Stimulated activated CD4-positive, alpha-beta T cell treated with anti-CD3 and anti-CD28 coated beads, Interleukin-4, amount 100 ng/mL, for 24 hours (primary cell): ENCODE measurements around the gene UTP11.

Source experiments
- DNase-seq: peaks from one replicate; pipeline ENCODE4 v3.0.0-alpha.2; 2020

The UTP11 gene

DNA sequence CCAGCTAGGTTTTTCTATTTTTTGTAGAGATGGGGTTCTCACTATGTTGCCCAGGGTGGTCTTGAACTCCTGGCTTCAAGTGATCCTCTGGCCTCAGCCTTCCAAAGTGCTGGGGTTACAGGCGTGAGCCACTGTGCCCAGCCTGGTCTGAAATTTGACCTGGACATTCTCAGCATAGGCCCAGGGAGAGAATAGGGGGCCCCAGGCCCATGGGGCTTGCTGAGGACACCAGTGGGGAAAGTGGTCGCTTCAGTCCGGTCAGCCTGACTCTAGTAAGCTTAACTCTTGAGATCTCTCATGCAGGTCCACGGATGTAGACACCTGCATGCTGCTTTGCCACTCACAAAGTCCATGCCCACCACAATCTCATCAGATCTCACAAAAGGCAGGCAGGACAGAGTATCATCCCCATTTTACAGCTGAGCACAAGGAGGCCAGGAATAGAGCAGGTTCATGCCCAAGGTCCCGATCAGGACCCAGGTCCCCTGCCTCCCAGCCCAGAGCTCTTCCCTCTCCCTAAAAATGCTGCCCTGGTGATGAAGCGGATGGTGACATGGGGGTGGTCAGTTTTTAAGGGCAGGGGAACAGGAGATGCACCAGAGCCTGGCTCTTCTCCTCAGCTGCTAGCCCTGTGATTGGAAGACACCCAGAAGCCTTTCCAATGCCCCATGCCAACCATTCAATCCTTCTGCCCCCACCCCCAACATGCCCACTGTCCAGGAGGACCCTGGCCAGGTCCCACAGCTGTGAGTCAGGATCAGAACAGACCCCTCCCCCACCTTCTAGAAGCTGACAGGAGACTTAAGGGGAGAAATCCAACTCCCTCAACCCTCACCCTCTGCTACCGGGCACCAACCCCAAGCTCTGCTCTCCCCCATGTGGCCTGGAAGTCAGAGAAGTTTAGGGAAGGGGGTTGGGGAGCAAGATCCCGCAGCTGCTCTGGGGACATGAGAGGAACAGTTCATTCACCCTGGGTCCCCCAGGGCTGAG, 9.0 kb upstream of the UTP11 start:
- DNase-seq: no peak

DNA sequence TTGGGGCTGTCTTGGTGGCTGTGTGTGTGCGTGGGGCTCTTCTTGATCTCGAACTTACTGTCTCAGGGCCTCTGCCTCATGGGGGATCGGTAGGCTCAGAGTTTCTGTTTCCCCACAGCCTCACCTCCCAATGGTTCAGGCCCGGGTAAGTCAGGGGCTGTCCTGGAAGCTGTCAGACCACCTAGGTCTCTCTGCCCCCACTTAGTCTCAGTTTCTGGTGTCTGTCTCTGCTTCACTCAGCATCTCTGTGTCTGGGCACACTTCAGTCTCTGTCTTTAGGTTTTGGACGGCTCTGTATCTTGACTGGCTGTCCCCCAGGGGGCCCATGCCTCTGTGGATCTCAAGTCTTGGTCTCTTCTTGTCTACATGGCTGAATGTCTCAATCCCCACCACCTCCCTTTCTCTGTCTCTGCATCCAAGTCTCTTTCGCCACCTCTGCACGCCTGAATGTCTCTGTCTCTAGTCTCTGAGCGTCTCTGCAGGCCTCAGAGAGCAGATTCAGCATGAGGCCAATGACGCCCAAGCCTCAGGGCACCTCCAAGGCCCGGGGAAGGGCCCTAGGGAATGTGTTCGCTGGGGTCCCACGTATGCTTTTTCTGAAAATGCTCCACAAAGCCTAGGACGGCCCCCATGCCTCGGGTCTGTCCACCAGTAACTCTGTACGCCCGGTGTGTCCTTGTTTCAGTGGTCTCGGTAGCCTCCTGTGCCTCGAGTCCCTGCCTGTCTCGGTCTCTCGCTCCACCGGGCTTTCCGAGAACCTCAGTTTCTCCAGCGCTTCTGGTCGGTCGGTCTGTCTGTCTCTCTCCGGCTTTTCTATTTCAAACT, 8.0 kb upstream of the UTP11 start:
- DNase-seq: no peak

DNA sequence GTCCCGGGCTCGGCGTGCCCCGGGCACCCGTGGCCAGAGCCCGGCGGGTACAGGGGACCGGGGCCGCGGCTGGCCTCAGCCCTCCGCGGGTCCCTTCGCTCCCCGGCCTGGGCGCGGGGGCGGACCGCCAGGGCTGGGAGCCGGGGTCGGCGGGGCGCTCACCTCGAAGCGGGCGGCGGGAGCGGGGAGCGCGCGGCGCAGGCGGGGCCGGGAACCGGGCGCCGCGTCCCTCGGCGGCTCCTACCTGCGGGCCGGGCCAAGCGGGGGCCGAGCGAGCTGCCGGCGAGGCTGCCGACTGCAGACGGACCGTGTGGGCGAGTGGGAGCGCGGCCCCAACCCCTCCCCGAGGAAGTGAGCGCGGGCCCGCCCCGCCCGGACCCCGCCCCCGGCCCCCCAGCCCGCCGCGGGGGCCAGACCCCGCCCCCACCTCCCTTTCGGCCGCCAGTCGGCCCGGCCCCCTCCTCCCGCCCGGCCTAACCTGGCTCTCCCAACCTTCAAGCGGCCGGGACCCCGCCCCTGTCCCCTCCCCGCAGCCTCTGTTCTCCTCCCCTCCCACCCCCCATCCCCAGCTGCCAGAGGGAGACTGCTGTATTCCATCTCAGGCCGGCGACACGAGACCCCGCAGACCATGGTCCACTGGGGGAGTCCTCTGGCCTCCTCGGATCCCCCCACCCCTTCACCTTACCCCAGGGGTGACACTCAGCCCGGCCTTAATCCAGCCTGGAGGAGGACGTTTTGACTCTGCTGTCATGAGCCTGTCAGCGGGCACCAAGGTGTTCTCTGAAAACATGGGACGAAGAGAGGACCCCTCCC, 7.1 kb upstream of the UTP11 start, which contains the start of gene FHL3:
TSS of gene FHL3 (minus strand) at position 320 of the 813 bp plus-strand sequence. CDS start 6,102 bp downstream, outside the sequence.
- DNase-seq: peak; percentile 56

DNA sequence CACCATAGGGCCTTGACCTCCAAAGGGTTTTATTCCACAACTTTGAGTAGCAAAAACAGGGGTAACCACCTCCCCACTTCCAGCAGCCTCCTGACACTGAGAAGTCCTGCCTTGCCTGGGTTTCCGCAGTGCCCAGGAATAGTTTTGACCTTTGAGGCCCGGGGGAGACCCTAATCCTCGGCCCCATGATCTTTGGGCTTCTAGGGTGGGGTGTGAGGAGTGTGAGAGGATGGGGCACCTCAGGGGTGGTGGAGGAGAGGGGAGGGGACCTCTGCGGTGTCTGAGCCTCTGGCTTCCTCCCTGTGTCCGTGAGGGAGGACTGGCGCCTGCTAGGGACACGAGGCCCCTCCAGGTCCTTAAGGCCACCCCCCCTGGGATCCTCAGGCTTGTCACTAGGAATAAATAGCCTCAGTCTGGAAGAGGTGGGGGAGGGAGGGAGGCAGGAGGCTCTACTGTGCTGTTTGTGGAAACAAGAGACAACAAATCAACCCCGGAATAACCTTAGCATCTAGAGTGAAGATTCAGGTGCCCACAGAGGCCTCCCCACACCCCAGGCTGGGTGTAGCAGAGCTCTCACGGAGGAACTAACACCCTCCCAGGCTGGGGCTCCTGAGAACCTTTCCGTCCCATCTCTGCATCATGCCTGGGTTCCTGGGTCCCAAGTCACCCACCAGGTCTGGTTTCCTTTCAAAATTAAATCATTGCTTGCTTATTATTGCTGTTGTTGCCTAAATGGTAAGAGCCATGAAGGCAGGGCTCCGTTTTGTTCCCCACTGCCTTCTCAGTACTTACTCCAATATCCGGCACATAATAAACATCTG, 6.3 kb upstream of the UTP11 start:
- DNase-seq: no peak

DNA sequence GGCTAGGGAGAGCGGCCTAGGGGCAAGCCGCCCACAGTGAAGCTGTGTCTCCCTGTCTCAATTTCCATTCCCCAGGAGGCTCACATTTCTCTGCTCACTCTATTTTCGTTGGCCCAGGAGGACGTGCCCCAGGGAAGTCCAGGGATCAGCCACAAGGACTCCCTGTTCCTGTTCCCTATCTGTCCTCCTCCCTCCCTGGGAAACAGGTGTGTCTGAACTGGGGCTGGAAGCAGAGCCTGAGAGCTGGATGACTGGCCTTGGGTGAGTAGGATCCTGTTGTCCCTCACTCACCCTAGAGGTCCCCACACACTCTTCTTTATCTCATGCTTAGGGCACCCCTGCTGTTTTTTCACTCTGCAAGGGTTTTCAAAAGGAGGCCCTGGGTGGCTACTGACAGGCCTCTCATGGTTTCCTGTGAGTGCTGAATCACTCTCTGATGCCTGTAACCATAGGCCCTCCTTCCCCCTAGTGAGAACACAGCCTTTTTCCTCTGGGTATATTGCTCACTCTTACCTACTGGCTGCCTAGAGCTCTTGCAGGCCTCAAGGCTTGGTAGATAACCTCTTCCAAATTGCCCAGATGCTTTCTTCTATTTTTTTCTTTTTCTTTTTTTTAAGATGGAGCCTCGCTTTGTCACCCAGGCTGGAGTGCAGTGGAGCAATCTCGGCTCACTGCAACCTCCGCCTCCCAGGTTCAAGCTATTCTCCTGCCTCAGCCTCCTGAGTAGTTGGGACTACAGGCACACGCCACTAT, 3.3 kb upstream of the UTP11 start:
- DNase-seq: peak; percentile 75

DNA sequence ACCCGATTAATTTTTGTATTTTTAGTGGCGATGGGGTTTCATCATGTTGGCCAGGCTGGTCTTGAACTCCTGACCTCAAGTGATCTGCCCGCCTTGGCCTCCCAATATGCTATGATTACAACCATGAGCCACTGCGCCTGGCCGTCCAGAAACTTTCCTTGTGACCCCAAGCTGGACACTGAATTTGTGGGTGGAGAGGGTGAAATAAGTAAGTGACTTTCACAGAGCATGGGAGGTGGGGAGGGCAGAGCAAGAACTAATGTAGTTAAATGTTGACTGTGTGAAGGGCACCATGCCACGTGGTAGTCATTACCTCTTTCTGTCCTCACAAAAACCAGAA, 2.7 kb upstream of the UTP11 start:
- DNase-seq: no peak

DNA sequence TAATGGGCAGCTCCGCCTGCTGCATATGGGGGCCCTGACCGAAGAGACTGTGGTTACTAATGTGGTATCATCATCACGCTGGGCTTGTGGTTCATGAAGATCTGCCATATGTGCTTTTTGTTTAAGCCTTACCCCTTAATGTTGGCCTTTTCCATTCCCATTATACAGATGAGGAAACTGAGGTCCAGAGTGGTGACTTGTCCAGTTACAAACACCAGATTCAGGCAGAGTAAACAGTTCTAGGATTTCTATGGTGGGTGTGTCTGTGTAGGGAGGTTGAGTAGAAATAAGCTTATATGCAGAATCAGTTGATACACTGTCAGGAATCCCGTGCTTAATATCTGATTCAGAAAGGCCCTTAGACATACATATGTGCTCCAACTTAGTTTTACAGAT, 691 bp downstream of the UTP11 start:
- DNase-seq: no peak

DNA sequence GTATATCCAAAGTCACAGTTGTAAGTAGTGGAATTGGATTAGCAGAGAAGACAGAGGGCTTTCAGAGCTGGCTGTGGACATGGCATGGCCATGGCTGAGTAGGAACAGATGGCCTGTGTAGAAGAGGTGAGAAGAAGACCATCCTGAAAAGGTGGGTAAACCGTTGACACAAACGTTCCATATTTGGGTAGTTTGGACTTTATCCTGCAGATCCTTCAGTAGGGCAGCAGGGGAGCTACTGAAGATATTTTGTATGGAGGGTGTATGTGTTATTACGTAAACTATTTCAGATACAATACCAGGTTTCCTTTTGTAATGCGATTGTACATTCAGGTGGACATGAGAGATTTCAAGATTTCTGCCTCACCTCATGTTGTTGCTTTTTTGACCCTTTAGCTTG, 1.6 kb downstream of the UTP11 start:
- no peak for DNase-seq

DNA sequence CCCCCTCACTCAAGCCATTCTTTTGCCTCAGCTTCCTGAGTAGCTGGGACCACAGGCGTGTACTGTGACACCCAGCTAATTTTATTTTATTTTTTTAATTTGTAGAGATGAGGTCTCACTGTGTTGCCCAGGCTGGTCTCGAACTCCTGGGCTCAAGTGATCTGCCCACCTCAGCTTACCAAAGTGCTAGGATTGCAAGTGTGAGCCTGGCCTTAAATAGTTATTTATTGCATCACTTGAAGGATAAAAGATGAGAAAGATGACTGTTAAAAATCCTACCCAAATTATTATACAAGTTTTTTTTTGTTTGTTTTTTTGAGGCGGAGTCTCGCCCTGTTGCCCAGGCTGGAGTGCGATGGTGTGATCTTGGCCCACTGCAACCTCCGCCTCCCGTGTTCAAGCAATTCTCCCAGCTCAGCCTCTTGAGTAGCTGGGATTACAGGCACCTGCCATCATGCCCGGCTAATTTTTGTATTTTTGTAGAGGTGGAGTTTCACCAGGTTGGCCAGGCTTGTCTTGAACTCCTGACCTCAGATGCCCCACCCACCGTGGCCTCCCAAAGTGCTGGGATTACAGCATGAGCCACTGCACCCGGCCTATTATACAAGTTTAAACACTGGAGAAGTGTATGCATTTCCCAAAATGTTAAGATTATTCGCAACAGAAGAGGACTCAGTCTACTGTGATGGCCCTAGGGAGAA, 2.3 kb downstream of the UTP11 start:
- DNase-seq: no peak

DNA sequence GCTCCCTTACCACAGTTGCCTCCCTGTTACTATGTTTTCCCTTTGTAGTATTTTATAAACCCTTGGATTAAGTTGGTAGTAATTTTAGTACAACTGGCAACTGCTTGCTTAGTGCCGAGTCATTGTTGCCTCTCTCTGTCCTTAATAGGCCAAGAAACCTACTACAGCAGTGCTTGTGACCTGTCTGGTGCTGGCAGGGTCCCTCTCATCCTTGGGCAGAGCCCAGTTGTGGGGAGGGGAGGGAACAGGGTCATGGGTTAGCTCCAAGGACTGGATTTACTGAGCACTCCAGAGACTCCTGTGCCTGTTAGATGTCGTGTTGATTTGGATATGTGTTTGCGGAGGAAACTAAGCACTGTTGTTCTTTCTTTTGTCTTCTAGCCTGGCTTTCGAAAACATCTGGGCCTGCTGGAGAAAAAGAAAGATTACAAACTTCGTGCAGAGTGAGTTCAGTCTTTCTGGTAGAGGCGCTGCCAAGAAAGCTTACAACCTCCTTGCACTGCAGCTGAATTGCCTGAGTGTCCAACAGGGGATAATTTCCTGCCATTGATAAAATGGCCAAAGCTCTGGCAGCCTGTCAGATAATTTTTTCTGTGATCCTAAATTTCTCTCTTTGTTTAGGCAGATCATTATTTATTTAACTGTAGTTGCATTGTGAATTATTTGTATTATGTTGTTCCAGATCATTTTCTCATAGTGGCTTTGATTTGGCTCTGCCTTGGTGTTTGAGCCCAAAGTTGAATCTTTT, 3.6 kb downstream of the UTP11 start:
- DNase-seq: no peak

DNA sequence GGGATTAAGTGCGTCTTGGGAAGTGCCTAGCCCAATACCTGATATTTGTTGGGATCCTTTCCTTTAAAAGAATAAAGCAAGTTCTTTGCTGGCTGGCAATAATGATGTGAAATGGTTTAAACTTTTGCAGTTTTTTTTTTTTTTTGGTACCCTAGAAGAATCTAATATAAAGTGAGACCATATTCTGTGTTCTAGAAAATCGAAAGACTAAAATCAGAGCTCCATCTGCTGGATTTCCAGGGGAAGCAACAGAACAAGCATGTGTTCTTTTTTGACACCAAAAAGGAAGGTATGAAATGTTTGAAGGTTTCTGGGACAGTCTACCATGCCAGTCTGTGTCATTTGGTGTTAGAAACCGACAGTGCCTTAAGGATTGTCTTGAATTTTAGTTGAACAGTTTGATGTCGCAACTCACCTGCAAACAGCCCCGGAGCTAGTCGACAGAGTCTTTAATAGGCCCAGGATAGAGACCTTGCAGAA, 6.4 kb downstream of the UTP11 start:
- DNase-seq: no peak

DNA sequence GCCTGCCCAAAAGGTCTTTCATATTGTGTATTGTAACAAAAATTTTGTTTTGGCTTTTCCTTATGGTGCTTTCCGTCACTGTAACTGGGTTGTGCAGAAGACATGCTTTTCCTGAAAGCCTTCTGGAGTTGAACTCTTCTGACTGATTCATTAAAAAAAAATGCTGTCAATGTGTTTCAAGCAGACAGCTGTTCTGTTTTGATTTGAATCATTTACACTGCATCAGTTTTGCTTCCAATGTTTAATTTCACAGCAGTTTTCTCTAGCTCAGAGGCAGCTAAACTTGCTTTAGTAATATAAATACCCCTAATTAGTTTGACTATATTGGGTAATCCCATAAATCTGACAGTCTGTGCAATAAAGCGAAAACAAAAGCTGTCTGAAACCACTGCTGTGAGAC, 7.9 kb downstream of the UTP11 start:
- DNase-seq: no peak

DNA sequence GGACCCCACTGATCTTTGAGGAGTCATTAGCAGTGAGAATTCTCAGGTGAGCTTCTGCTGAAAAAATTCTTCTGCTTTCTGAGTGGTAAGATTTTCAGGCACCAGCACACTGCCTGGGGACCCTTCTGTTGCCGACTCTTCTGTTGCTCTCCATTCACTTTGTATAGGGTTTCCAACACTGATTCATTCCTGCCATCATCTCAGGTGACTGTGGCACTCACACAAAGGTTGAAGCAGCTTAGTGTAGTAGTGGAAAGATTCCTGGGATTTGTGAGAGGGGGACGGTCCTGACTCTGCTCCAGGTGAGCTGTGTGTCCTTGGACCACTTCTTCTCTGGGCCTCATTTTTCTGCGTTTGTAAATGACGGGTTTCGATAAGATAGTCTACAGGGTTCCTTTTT, 9.4 kb downstream of the UTP11 start:
- no peak for DNase-seq

DNA sequence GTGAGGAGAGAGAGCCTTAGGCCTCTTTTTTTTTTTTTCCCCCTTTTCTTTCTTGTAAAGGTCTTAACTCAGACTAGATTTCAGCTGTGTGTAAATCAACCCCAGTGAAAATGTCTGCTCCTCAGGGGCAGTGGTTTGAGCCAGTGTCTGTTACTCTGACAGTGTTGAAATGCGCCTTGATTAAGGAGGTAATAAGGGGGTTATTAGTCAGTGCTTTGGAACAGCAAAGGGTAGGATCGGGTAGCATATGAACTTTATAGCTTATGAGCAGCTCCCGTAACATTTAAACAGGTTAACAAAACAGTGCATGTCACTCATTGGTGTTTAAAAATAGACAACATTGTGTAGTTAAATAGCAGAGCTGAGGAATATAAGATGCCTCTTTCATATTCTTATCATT, 10.3 kb downstream of the UTP11 start:
- DNase-seq: no peak

DNA sequence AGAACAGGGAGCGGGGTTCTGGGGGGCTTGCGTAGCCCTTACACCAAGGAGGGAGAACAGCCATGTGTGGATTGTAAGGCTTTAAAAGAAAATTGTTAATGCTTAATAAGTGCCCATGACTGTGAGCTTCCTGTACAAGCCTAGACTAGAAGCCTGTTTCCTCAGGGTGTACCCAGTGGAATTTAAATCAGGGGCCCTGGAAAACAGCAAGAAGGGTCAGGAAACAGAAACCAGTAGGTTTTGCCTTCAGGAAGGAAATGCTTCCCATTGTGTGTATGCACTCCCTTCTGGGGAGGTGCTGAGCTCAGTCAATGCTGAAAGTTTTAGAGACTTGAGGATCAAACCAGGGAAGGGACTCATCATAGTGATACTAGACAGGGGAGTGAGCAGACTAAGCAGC, 12.7 kb downstream of the UTP11 start:
- DNase-seq: no peak

DNA sequence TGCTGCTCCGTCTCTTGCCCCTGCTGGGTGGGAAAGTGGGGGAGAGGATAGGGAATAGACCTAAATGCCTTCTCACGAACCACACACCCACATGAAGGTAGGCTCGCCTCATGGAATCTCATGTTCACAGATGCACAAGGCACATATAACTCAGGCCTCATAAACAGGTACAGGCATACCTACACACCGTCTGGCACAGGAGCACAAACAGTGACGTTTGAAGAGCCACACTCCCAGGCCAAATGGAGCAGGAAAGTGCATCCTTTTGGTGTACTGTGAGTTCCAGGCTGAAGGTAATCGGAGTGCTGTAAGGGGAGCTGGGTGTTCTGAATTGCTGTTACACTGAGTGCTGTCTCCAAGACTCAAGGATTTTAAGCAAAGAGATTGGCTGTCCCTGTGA, 13.1 kb downstream of the UTP11 start:
- no peak for DNase-seq

DNA sequence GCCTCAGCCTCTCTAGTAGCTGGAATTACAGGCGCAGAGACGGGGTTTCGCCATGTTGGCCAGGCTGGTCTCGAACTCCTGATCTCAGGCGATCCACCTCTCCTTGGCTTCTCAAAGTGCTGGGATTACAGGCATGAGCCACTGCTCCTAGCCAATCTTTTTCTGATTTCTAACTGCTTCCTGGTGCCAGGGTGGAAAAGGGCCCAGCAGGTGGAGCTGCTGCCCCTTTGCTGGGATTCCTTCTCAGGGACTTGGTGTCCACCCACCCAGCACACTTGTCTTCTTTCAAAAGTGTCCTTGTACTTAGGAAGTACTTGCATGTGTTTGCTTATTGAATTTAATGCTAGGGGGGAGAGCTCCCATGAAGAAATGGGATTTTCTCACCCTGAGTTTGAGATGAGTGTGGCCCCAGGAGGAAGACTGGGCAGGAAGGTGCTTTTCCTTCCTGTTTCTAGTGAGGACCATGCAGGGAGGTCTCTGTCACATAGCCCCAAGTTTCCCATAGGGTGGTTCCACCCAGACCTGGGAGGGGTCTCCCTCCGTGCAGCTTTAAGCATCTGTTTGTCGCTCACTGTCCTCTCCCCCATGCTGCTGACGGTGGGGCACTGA, 14.2 kb downstream of the UTP11 start:
- DNase-seq: peak; percentile 71

DNA sequence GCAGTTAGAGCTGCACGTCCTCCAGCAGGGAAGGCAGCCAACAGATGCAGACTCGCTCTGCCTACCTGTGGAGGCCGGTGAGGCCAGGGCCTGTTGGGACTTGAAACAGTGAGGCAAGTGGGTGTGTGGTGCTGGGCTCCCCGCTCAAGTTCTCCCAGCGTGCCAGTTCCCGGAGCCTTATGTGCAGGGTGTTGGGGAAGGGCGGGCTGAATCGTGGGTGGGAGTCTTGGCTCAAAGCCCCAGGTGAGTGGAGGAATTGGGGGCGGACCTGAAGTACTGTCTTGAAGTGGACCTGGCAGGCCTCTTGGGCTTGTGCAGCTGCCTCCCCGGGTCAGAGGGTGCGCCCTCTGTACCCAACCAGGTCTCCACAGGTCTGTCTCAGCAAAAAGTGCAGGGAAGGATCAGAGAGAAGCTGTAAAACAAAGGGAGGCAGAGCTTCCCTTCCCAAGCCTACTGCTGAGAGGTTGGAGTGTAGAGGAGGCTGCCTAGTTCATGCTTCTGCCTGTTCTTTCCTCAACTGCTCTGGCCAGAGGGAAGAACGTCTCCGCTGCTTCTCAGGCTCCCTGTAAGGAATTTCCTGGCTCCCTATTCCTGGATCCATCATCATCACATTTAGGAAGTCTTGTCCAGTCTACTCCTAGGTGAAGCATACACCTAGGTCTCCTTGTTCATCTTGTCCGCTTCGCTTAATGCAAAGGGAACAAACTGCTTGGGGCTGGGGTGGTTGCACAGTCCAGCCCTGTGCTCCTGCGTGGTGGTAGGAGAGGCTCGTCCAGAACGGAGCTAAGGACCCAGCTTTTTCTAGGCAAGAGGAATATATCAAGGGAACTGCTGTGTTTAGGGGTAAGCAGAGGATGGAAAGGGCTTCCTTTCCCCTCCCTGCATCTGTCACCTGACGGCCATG, 14.9 kb downstream of the UTP11 start:
- no peak for DNase-seq
